Suprapubic skin (tissue), 4 donors: ENCODE measurements around the gene COMMD1.

Source experiments
- EP300 ChIP-seq: sonication (generic); formaldehyde crosslinking; IDR thresholded peaks from one replicate; pipeline ENCODE4 v1.6.1; 2017; ENCODE audit warnings: antibody characterized with exemption
- POLR2A ChIP-seq, 2 donors: fragments of 450-650 bp; IDR thresholded peaks; one replicate each; pipeline ENCODE4 v1.6.1; 2017; ENCODE audit warnings: antibody characterized with exemption in 2 of 2, mild to moderate bottlenecking in 2 of 2, moderate library complexity in 2 of 2
- POLR2AphosphoS5 ChIP-seq, 3 donors: sonication (generic); formaldehyde crosslinking; IDR thresholded peaks; one replicate each; pipeline ENCODE4 v1.6.1; 2017; ENCODE audit warnings: antibody characterized with exemption in 3 of 3
- TF ChIP-seq, protein P1 (sequence below), 2 donors: fragments of 200-600 bp in 1 of 2; fragments of 450-650 bp in 1 of 2; sonication (generic) in 1 of 2; IDR thresholded peaks; one replicate each; pipeline ENCODE4 v1.5.1; 2016 to 2019; ENCODE audit warnings: antibody characterized with exemption in 2 of 2, mild to moderate bottlenecking in 1 of 2, moderate library complexity in 1 of 2

DNA sequence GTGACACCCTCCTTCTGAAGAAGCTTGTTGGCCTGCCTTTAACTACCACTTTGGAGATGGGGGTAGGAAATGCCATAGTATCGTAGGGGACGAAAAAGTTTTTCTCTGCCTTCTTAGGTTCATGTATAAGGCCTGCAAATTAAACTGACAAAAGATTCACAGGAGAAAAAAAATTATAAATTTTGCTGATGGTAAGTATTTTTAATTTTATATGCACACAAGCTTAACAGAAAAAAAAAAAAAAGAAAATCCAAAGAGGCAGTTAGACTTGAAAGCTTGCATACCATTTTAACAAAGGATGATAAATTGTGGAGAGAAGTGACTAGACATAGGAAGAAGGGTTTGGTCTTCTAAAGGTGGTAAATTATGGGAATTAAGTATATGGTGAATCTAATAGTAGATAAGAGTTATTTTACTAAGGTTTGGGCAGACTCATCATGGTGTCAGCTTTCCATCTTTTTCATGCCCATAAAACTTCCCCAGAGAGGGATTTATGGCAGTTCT, 227.9 kb downstream of the COMMD1 start:
- TF ChIP-seq EP300: no peak
- TF ChIP-seq, protein P1, sequence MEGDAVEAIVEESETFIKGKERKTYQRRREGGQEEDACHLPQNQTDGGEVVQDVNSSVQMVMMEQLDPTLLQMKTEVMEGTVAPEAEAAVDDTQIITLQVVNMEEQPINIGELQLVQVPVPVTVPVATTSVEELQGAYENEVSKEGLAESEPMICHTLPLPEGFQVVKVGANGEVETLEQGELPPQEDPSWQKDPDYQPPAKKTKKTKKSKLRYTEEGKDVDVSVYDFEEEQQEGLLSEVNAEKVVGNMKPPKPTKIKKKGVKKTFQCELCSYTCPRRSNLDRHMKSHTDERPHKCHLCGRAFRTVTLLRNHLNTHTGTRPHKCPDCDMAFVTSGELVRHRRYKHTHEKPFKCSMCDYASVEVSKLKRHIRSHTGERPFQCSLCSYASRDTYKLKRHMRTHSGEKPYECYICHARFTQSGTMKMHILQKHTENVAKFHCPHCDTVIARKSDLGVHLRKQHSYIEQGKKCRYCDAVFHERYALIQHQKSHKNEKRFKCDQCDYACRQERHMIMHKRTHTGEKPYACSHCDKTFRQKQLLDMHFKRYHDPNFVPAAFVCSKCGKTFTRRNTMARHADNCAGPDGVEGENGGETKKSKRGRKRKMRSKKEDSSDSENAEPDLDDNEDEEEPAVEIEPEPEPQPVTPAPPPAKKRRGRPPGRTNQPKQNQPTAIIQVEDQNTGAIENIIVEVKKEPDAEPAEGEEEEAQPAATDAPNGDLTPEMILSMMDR (IDR thresholded peaks at IDR 0.05): no peak
- TF ChIP-seq POLR2AphosphoS5 (IDR thresholded peaks at IDR 0.05): no peak
- TF ChIP-seq POLR2A (IDR thresholded peaks at IDR 0.05): no peak
